Activated naive CD8-positive, alpha-beta T cell (primary cell): ENCODE measurements around the gene FNTB.
"Not testable (repeated sequence)": the region's sequence is repeated elsewhere in the genome, so short reads cannot be mapped to it uniquely, and the experiment has no call there.

Source experiments
- H3K27ac Mint-ChIP-seq: one replicate; pipeline ENCODE4 v1.8.0; 2021; ENCODE audit warnings: mixed read lengths
- H3K27me3 Mint-ChIP-seq: one replicate; pipeline ENCODE4 v1.8.0; 2021; ENCODE audit warnings: mixed read lengths
- H3K36me3 Mint-ChIP-seq: one replicate; pipeline ENCODE4 v1.8.0; 2021; ENCODE audit warnings: mixed read lengths
- H3K4me1 Mint-ChIP-seq: one replicate; pipeline ENCODE4 v1.8.0; 2021; ENCODE audit warnings: low read depth, mixed read lengths
- H3K4me3 Mint-ChIP-seq: one replicate; pipeline ENCODE4 v1.8.0; 2021; ENCODE audit warnings: mild to moderate bottlenecking, mixed read lengths
- H3K9me3 Mint-ChIP-seq: one replicate; pipeline ENCODE4 v1.8.0; 2021; ENCODE audit warnings: low read depth, mixed read lengths

The FNTB gene

DNA sequence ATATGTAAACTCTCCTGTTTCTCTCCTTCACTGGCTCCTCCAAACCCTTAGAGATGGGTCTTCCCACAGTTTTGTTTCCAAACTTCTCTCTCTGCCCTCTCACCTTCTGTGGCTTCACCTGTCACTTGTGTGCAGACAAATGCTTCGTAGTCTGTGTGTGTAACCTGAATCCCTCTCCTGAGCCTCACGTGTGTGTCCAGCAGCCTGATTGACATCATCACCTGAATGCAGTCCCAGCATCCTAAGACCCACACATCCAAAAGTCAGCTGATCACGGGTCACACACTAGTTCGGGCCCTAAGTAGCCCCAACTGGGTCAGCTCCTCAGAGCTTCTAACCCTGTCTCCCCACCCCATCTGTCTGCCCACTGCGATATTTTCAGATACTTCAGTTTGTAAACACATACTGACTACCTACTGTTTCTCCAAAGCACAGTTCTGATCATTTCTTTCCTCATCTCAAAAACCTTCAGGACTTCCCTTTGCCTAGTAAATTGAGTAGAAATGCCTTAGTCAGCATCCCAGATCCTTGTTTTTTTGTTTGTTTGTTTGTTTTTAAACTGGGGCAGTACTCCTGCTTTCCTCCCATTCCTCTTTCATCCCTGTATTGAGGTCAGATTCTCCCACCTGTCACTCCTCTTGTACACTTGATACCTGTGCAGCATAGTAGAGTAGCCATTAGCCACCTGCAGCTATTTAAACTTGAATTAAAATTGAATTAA is 23.7 kb downstream of the FNTB start:
- Mint-ChIP-seq H3K36me3 (peaks cover 12% of the 10 kb centered on the region), H3K27me3 (no peaks in the 10 kb centered on the region), H3K4me1 (no peaks in the 10 kb centered on the region), H3K9me3 (no peaks in the 10 kb centered on the region), H3K27ac (no peak overlapping the region), H3K4me3 (no peak overlapping the region)

DNA sequence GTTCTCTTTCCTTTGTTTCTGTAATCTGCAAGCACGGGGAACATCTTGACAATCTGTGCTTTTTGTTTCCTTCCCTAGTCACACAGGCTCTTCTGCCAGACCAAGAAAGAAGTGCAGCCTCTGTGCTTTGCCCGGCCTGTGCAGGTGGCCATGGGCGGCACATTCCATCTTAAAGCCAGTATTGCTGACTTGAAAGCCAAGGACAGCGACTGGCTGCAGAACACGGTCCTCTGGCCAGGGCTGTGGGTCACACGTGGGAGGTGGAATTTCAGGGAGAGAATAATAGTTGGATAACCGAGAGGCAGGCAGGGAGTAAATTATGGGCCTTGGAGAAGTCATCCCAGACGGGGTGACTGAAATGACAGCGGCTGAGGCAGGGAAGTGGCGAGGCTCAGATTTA is 24.8 kb downstream of the FNTB start:
- H3K27ac Mint-ChIP-seq: no peak overlapping the region
- H3K27me3 Mint-ChIP-seq: no peaks in the 10 kb centered on the region
- H3K4me1 Mint-ChIP-seq: no peaks in the 10 kb centered on the region
- no peaks in the 10 kb centered on the region for H3K9me3 Mint-ChIP-seq
- H3K36me3 Mint-ChIP-seq: peaks cover 13% of the 10 kb centered on the region
- H3K4me3 Mint-ChIP-seq: no peak overlapping the region

DNA sequence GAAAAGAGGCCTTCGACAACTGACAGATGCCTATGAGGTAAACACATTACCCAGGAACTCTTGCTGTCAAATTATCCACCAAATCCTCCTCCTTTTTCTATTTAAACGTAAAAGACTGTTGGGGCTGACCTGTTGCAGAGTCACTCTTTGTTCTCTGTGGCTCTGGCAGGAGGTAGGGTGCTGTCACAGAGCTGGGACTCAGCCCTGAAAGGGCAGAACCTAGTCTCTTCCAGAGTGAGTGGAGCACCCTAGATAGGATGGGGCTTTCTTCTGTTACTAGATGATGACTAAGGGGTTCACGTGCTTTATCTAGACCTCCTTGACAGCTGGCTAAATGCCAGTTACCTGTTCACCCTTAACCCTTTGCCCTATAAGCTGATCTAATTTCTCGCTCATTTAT is 25.7 kb downstream of the FNTB start:
- Mint-ChIP-seq H3K4me1 (no peaks in the 10 kb centered on the region), H3K27me3 (no peaks in the 10 kb centered on the region), H3K4me3 (no peak overlapping the region), H3K27ac (no peak overlapping the region), H3K36me3 (peaks cover 10% of the 10 kb centered on the region), H3K9me3 (no peaks in the 10 kb centered on the region)

DNA sequence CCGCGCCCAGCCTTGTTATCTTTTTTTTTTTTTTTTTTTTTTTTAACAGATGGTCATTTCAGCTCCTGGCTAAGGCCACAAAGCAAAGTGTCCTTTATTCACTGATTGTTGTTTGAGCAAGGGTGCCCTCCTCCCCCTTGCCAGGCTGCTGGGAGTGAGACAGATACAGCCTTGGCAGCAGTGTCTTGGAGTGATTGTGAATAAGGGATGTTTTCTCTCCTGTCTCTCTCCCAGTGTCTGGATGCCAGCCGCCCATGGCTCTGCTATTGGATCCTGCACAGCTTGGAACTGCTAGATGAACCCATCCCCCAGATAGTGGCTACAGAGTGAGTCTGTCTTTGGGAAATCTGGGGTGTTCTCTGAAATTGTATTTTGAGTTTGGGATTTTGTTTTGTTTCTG is 28.7 kb downstream of the FNTB start:
- H3K9me3 Mint-ChIP-seq: no peaks in the 10 kb centered on the region
- no peaks in the 10 kb centered on the region for H3K4me1 Mint-ChIP-seq
- H3K4me3 Mint-ChIP-seq: no peak overlapping the region
- peaks cover 7% of the 10 kb centered on the region for H3K36me3 Mint-ChIP-seq
- no peak overlapping the region for H3K27ac Mint-ChIP-seq
- H3K27me3 Mint-ChIP-seq: no peaks in the 10 kb centered on the region

DNA sequence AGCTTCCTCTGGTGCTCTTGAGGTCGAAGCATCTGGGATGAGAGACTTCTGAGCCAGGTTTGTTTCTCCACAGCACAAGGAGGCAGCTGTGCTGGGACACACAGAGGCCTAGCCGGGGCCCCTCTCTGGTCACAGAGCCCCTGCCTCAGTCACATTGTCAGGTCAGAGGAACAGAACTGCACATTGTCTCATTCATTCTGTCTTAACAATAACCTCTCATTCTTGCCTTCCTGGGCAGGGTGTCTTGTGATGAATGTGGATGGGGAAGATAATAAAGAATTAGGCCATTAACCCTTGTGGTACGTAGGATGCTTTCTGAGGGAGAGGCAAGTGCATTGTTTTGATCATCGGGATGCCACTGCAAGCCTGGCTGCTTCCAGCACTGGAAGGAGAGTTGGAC is 29.8 kb downstream of the FNTB start:
- H3K4me1 Mint-ChIP-seq: no peaks in the 10 kb centered on the region
- H3K36me3 Mint-ChIP-seq: peaks cover 7% of the 10 kb centered on the region

DNA sequence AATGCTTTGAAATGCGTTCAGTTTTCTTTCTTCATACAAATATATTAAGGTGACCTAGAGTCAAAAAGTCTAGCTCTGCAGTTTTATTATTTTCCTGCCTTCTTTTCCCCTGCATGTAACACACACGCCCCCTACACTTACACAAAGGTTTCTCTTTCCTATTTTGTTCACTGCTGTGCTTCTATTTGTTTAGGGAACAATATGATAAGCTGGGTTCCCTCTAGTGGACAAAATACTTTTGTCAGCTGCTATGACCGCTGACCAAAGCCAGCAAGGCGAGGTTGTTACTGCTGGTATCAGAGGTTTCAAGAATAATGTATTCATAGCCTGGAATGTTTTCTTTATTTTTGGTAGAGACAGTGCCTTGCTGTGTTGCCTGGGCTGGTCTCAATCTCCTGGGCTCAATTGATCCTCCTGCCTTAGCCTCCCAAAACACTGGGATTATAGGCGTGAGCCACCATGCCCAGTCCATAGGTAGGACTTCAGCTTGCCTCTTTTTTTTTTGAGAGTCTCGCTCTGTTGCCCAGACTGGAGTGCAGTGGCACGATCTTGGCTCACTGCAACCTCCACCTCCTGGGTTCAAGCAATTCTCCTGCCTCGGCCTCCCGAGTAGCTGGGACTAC is 33.4 kb downstream of the FNTB start:
- Mint-ChIP-seq H3K27me3 (no peaks in the 10 kb centered on the region), H3K27ac (peak overlapping the region; percentile 46), H3K9me3 (no peaks in the 10 kb centered on the region), H3K36me3 (peaks cover 4% of the 10 kb centered on the region), H3K4me3 (no peak overlapping the region), H3K4me1 (no peaks in the 10 kb centered on the region)

More for the DNA sequence above, 29.8 kb downstream of the FNTB start:
- Mint-ChIP-seq H3K4me3 (no peak overlapping the region), H3K9me3 (no peaks in the 10 kb centered on the region), H3K27me3 (no peaks in the 10 kb centered on the region), H3K27ac (no peak overlapping the region)

DNA sequence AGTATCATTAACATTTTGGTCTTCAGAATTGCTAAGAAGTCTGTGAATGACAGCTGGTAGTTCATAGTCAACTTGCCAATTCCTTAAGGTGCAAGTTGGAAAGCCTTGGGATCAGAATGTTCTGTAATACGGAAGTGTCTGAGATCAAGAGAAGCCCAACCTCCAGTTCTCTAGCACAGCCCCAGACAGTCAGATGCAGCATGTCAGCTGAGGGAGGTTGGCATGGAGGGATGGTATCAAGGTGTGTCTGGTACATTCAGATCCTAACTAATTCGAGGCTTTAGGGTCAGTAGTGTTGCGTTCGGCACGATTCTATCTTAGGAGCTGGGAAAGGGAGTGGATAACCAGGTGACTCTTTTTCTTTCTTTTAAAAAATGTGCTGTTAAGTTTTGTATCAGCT is 38.3 kb downstream of the FNTB start:
- Mint-ChIP-seq H3K9me3 (no peaks in the 10 kb centered on the region), H3K36me3 (peaks cover 6% of the 10 kb centered on the region), H3K27me3 (no peaks in the 10 kb centered on the region), H3K4me3 (no peak overlapping the region), H3K27ac (no peak overlapping the region), H3K4me1 (no peaks in the 10 kb centered on the region)

DNA sequence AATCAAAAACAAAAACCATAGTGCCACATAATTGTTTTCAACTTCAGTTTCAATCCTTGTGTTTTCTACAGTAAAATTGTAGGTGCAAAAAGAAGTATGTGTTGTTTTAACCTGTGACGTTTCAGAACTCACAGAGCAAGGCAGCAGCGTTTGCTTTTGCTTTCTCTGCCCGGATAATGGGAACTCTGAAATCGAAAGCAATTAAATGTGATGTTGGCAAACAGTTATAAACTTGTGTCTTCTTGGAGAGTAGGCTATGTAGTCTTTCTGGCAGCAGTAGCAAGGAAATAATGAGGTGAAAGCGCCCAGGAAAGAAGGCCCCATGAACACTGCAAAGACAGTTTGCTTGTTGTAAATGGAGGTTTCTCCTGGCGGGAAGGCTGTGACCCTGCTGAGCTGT is 39.1 kb downstream of the FNTB start:
- H3K9me3 Mint-ChIP-seq: no peaks in the 10 kb centered on the region
- no peak overlapping the region for H3K4me3 Mint-ChIP-seq

DNA sequence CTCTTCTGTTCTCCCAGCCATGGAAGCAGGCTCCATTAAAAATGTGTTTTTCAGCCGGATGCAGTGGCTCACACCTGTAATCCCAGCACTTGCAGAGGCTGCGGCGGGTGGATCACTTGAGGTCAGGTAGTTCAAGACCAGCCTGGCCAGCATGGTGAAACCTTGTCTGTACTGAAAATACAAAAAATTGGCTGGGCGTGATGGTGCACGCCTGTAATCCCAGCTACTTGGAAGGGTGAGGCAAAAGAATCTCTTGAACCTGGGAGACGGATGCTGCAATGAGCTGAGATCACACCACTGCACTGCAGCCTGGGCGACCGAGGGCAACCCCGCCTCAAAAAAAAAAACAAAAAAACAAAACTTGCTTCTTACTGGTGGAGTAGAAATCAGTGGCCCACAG is 39.8 kb downstream of the FNTB start:
- Mint-ChIP-seq H3K9me3 (no peaks in the 10 kb centered on the region), H3K27me3 (no peaks in the 10 kb centered on the region), H3K4me3 (no peak overlapping the region), H3K36me3 (peaks cover 6% of the 10 kb centered on the region), H3K27ac (no peak overlapping the region), H3K4me1 (no peaks in the 10 kb centered on the region)

More for the DNA sequence above, 39.1 kb downstream of the FNTB start:
- H3K36me3 Mint-ChIP-seq: peaks cover 6% of the 10 kb centered on the region
- no peaks in the 10 kb centered on the region for H3K27me3 Mint-ChIP-seq
- H3K4me1 Mint-ChIP-seq: no peaks in the 10 kb centered on the region
- no peak overlapping the region for H3K27ac Mint-ChIP-seq

DNA sequence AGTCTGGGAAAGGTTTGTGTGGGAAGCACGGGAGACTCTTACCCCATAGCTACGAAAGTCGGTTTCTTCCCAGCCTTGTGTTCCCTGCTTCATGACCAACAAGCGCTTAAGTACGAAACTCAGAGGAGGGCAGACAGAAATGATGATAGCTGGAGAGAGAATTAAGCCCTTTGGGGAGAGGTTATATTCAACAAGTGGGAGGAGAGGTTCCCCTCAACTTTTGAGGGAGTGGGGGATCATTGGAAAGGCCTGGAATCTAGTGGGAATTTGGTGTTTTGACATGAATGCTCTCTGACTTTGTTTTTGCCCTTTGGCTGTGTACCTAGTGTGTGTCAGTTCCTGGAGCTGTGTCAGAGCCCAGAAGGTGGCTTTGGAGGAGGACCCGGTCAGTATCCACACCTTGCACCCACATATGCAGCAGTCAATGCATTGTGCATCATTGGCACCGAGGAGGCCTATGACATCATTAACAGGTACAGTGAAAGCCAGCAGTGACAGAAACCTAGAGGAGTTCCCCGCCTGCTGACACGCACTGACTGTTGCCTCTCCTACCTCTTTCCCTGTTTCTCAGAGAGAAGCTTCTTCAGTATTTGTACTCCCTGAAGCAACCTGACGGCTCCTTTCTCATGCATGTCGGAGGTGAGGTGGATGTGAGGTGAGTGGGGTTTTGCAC is 40.6 kb downstream of the FNTB start:
- H3K27ac Mint-ChIP-seq: no peak overlapping the region
- H3K4me3 Mint-ChIP-seq: no peak overlapping the region
- H3K4me1 Mint-ChIP-seq: no peaks in the 10 kb centered on the region
- no peaks in the 10 kb centered on the region for H3K9me3 Mint-ChIP-seq
- H3K36me3 Mint-ChIP-seq: peaks cover 6% of the 10 kb centered on the region
- H3K27me3 Mint-ChIP-seq: no peaks in the 10 kb centered on the region

DNA sequence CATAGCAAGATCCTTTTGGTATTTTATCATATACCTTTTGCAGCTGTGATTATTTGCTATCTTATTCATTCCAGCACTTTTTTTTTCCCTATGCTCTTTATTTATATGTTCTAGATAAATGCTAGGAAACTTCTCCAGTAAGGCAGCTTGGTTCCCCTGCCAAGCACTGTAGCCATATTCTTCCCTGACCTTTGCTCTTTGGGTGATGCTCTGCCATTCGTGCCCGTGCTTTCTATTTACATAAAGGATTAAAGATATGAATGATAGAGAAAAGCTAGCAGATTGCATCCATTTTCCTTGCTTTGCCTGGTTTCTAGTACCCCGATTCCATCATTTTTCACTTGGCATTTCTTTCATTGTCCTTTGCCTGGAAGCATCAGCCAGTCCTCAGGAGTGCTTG is 42.2 kb downstream of the FNTB start:
- Mint-ChIP-seq H3K36me3 (peaks cover 6% of the 10 kb centered on the region), H3K4me1 (no peaks in the 10 kb centered on the region), H3K4me3 (no peak overlapping the region), H3K9me3 (no peaks in the 10 kb centered on the region), H3K27ac (no peak overlapping the region), H3K27me3 (no peaks in the 10 kb centered on the region)

DNA sequence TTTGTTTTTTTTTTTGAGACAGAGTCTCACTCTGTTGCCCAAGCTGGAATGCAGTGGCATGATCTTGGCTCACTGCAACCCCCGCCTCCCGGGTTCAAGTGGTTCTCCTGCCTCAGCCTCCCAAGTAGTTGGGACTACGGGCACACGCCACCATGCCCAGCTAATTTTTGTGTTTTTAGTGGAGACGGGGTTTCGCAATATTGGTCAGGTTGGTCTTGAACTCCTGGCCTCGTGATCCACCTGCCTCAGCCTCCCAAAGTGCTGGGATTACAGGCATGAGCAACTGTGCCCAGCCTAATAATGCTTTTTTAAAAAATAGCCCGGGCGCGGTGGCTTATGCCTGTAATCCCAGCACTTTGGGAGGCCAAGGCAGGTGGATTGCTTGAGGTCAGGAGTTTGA is 44.6 kb downstream of the FNTB start:
- peaks cover 14% of the 10 kb centered on the region for H3K36me3 Mint-ChIP-seq

DNA sequence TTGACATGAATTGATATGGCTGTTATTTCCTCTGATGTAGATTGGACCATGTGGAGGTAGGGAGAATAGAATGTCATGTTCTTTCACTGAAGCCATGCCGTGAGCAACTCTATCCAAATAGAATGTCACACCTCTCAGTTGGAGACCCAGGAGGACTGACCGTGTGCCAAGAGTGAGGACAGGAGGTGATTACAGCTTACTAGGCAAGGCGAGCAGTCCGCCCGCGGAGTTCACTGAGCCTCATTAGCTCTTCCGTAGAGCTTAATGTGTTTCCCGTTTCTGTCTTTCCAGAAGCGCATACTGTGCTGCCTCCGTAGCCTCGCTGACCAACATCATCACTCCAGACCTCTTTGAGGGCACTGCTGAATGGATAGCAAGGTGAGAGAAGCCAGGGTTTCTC is 45.6 kb downstream of the FNTB start:
- Mint-ChIP-seq H3K4me1 (no peaks in the 10 kb centered on the region), H3K36me3 (peaks cover 12% of the 10 kb centered on the region), H3K4me3 (no peak overlapping the region), H3K27ac (no peak overlapping the region), H3K9me3 (no peaks in the 10 kb centered on the region), H3K27me3 (no peaks in the 10 kb centered on the region)

More for the DNA sequence above, 44.6 kb downstream of the FNTB start:
- H3K27me3 Mint-ChIP-seq, H3K4me1 Mint-ChIP-seq, H3K27ac Mint-ChIP-seq, H3K9me3 Mint-ChIP-seq, H3K4me3 Mint-ChIP-seq: not testable (repeated sequence)

DNA sequence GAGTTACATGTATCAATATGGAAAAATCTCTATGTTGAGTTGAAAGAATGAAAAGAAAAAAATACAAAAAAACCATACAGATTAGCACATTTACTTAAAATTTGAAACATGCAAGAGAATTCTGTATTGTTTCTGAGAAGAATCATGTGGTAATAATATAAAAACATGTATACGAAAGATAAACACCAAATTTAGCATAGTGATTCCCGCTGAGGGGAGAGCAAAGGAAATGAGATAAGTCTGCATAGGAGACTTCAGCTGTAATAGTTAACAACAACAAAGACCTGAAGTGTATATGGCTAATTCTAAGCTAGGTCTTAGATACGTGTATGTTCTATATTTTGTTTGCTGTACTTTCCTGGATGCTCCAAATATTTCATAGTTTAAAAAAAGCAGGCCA is 46.5 kb downstream of the FNTB start:
- H3K36me3 Mint-ChIP-seq: peaks cover 12% of the 10 kb centered on the region
- H3K4me3 Mint-ChIP-seq: no peak overlapping the region
- no peaks in the 10 kb centered on the region for H3K9me3 Mint-ChIP-seq
- no peaks in the 10 kb centered on the region for H3K4me1 Mint-ChIP-seq
- no peaks in the 10 kb centered on the region for H3K27me3 Mint-ChIP-seq
- H3K27ac Mint-ChIP-seq: no peak overlapping the region

DNA sequence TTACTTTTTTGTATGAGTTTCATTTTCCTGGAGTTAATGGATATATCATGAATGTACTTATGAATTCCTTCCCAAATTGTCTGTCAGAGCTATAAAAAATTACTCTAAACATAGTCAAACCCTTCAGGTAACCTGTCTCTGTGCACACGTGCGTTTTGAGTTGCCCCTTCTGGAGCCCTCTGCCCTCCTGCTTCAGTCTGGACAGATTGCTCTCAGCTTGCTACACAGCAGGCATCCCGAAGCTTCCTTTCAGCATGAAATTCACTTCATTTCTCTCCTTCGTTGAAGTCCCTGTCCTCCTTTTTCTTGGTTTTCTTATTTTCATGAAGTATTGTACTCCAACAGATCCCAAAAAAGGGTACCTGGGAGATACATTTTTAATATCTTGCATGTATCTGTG is 47.3 kb downstream of the FNTB start:
- Mint-ChIP-seq H3K9me3 (no peaks in the 10 kb centered on the region), H3K27ac (no peak overlapping the region), H3K36me3 (peaks cover 12% of the 10 kb centered on the region), H3K27me3 (no peaks in the 10 kb centered on the region), H3K4me1 (no peaks in the 10 kb centered on the region), H3K4me3 (no peak overlapping the region)
